HL-60 (cell line): ENCODE measurements around the gene HS3ST2.

ENCODE experiments used
- CTCF ChIP-seq: IDR thresholded peaks from one replicate; pipeline ENCODE4 v1.5.1; 2011; ENCODE audit warnings: low read length, control low read depth, inconsistent platforms; ENCODE audit not compliant: insufficient read depth
- GABPA ChIP-seq: IDR thresholded peaks from 2 replicates; pipeline ENCODE4 v1.6.1; 2012; ENCODE audit warnings: low read depth
- POLR2AphosphoS5 ChIP-seq: IDR thresholded peaks from 2 replicates; pipeline ENCODE4 v1.6.1; 2012; ENCODE audit warnings: low read depth
- REST ChIP-seq: IDR thresholded peaks from 2 replicates; pipeline ENCODE4 v1.6.1; 2012; ENCODE audit warnings: low read depth; ENCODE audit not compliant: insufficient replicate concordance
- SPI1 ChIP-seq: IDR thresholded peaks from 2 replicates; pipeline ENCODE4 v1.6.1; 2012; ENCODE audit warnings: low read depth, mild to moderate bottlenecking, borderline replicate concordance

- no peak for TF ChIP-seq CTCF
- TF ChIP-seq SPI1: no peak
- TF ChIP-seq GABPA: no peak
- no peak for TF ChIP-seq POLR2AphosphoS5
- TF ChIP-seq REST: no peak
Observed at GRCh38 chr16:22784690-22785214, 29.2 kb upstream of the HS3ST2 start.
